ENCODE data around the gene TMEM51. TPM values are rescaled to one million over a fixed set of nuclear protein-coding genes. Genes with fewer than 3 reads are reported as not detected.
A peak's percentile ranks its signal among the peaks of the same experiment; 100 is the strongest.

The TMEM51 gene
- total and polyA plus RNA-seq, 2 of the 13 experiments (the other 11 are each of a cell fraction or from before 2014, with no cell fraction given): 12.2 to 22.3 TPM

DNA sequence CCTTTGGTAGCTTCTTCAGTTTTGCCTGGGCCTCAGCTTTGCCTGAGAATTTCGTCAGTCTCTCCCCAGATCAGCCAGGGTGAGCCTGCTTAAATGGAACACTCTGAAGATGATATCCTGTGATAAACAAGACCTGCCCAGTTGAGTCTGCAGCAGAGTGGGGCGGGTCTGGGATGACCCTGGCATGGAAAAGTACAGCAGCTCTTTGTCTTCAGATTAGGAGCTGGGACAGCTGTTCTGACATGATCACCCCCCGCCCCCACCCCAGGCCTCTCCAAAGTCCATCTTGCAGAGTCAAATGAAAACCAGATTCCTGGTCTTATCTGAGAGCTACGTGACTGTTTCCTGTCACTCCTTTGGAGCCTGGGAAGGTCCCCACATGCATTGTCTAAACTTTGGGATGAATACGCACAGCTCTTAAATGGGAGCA, 2.2 kb upstream of the TMEM51 start (continued):
- TF ChIP-seq, protein P1, sequence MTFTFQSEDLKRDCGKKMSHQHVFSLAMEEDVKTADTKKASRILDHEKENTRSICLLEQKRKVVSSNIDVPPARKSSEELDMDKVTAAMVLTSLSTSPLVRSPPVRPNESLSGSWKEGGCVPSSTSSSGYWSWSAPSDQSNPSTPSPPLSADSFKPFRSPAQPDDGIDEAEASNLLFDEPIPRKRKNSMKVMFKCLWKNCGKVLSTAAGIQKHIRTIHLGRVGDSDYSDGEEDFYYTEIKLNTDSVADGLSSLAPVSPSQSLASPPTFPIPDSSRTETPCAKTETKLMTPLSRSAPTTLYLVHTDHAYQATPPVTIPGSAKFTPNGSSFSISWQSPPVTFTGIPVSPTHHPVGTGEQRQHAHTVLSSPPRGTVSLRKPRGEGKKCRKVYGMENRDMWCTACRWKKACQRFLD (CRISPR knock-in tag; IDR thresholded peaks at IDR 0.05; ENCODE audit: borderline replicate concordance): no peak
- no peak for TF ChIP-seq ZFP90 (CRISPR knock-in tag; IDR thresholded peaks at IDR 0.05; ENCODE audit: borderline replicate concordance)
- no peak for TF ChIP-seq GABPB1 (CRISPR knock-in tag; IDR thresholded peaks at IDR 0.05)
- TF ChIP-seq ZNF75D (CRISPR knock-in tag; IDR thresholded peaks at IDR 0.05; ENCODE audit: borderline replicate concordance): no peak
- TF ChIP-seq ZNF383 (CRISPR knock-in tag; IDR thresholded peaks at IDR 0.05; ENCODE audit: borderline replicate concordance): no peak
- TF ChIP-seq RFX3 (CRISPR knock-in tag; IDR thresholded peaks at IDR 0.05): no peak
- TF ChIP-seq ZNF180 (CRISPR knock-in tag; IDR thresholded peaks at IDR 0.05; ENCODE audit: borderline replicate concordance, low read depth): no peak
- no peak for TF ChIP-seq GABPA (IDR thresholded peaks at IDR 0.05; ENCODE audit: low read depth, low read length)
- TF ChIP-seq GABPA (CRISPR knock-in tag; IDR thresholded peaks at IDR 0.05; ENCODE audit: low read depth): no peak
- no peak for TF ChIP-seq AGO2 (optimal IDR thresholded peaks at IDR 0.05; ENCODE audit: low read depth, low read length)
- TF ChIP-seq YY1 (IDR thresholded peaks at IDR 0.05; ENCODE audit: insufficient read depth, insufficient replicate concordance, low read depth, low read length): peak; percentile 20
- TF ChIP-seq, protein P2, sequence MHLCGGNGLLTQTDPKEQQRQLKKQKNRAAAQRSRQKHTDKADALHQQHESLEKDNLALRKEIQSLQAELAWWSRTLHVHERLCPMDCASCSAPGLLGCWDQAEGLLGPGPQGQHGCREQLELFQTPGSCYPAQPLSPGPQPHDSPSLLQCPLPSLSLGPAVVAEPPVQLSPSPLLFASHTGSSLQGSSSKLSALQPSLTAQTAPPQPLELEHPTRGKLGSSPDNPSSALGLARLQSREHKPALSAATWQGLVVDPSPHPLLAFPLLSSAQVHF (CRISPR knock-in tag; IDR thresholded peaks at IDR 0.05): no peak
- no peak for TF ChIP-seq RCOR2 (CRISPR knock-in tag; IDR thresholded peaks at IDR 0.05)
- TF ChIP-seq, protein P3, sequence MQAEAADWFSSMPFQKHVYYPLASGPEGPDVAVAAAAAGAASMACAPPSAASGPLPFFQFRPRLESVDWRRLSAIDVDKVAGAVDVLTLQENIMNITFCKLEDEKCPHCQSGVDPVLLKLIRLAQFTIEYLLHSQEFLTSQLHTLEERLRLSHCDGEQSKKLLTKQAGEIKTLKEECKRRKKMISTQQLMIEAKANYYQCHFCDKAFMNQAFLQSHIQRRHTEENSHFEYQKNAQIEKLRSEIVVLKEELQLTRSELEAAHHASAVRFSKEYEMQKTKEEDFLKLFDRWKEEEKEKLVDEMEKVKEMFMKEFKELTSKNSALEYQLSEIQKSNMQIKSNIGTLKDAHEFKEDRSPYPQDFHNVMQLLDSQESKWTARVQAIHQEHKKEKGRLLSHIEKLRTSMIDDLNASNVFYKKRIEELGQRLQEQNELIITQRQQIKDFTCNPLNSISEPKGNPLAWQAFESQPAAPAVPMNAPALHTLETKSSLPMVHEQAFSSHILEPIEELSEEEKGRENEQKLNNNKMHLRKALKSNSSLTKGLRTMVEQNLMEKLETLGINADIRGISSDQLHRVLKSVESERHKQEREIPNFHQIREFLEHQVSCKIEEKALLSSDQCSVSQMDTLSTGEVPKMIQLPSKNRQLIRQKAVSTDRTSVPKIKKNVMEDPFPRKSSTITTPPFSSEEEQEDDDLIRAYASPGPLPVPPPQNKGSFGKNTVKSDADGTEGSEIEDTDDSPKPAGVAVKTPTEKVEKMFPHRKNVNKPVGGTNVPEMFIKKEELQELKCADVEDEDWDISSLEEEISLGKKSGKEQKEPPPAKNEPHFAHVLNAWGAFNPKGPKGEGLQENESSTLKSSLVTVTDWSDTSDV (CRISPR knock-in tag; IDR thresholded peaks at IDR 0.05): no peak
- TF ChIP-seq, protein P4, sequence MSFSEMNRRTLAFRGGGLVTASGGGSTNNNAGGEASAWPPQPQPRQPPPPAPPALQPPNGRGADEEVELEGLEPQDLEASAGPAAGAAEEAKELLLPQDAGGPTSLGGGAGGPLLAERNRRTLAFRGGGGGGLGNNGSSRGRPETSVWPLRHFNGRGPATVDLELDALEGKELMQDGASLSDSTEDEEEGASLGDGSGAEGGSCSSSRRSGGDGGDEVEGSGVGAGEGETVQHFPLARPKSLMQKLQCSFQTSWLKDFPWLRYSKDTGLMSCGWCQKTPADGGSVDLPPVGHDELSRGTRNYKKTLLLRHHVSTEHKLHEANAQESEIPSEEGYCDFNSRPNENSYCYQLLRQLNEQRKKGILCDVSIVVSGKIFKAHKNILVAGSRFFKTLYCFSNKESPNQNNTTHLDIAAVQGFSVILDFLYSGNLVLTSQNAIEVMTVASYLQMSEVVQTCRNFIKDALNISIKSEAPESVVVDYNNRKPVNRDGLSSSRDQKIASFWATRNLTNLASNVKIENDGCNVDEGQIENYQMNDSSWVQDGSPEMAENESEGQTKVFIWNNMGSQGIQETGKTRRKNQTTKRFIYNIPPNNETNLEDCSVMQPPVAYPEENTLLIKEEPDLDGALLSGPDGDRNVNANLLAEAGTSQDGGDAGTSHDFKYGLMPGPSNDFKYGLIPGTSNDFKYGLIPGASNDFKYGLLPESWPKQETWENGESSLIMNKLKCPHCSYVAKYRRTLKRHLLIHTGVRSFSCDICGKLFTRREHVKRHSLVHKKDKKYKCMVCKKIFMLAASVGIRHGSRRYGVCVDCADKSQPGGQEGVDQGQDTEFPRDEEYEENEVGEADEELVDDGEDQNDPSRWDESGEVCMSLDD (CRISPR knock-in tag; IDR thresholded peaks at IDR 0.05; ENCODE audit: borderline replicate concordance): no peak
- TF ChIP-seq MED1 (CRISPR knock-in tag; IDR thresholded peaks at IDR 0.05): peak; percentile 84
- no peak for TF ChIP-seq ZNF766 (CRISPR knock-in tag; IDR thresholded peaks at IDR 0.05; ENCODE audit: borderline replicate concordance)
- TF ChIP-seq ZNF605 (CRISPR knock-in tag; IDR thresholded peaks at IDR 0.05): no peak
- peak; percentile 42; the same call in 1 of the 2 replicates for TF ChIP-seq ZNF747 (CRISPR knock-in tag; IDR thresholded peaks at IDR 0.05; ENCODE audit: borderline replicate concordance)
- no peak for TF ChIP-seq ZNF510 (CRISPR knock-in tag; IDR thresholded peaks at IDR 0.05; ENCODE audit: low read depth)
- TF ChIP-seq MIXL1 (CRISPR knock-in tag; IDR thresholded peaks at IDR 0.05): 0 out of 2 replicates have a peak, but pooled peaks have one; percentile 26
- TF ChIP-seq TCF12 (IDR thresholded peaks at IDR 0.05): no peak
- TF ChIP-seq TCF12 (CRISPR knock-in tag; IDR thresholded peaks at IDR 0.05): peak; percentile 71
- TF ChIP-seq GATAD1 (CRISPR knock-in tag; IDR thresholded peaks at IDR 0.05): no peak
- TF ChIP-seq ZNF552 (CRISPR knock-in tag; IDR thresholded peaks at IDR 0.05; ENCODE audit: borderline replicate concordance): 0 out of 2 replicates have a peak, but pooled peaks have one; percentile 24
